ENCODE measurements around the gene RBBP7. TPM values are rescaled to one million over a fixed set of nuclear protein-coding genes. Genes with fewer than 3 reads are reported as not detected.

RBBP7 gene
- total RNA-seq, 1 donor from 2014 or later, result 112 TPM

GRCh38 chrX:16804923-16805464, 65.2 kb downstream of the RBBP7 start:
- H3K27me3 Mint-ChIP-seq (ENCODE audit: unreplicated experiment), result no peaks in the 10 kb centered on the region
- no peak for TF ChIP-seq CTCF (IDR thresholded peaks at IDR 0.05; ENCODE audit: unreplicated experiment)
- no peak overlapping the region for H3K27ac Mint-ChIP-seq (ENCODE audit: unreplicated experiment)
- H3K36me3 Mint-ChIP-seq (ENCODE audit: low read depth, unreplicated experiment), result no peaks in the 10 kb centered on the region
- peaks cover 5% of the 10 kb centered on the region for H3K4me1 Mint-ChIP-seq (ENCODE audit: unreplicated experiment)
- H3K4me3 Mint-ChIP-seq (ENCODE audit: unreplicated experiment), result no peak overlapping the region
- no peaks in the 10 kb centered on the region for H3K9me3 Mint-ChIP-seq (ENCODE audit: unreplicated experiment)
- DNase-seq (ENCODE audit: low spot score), result no peak

GRCh38 chrX:16797841-16798240, 72.3 kb downstream of the RBBP7 start:
- Mint-ChIP-seq H3K4me1 (ENCODE audit: unreplicated experiment) (no peaks in the 10 kb centered on the region), H3K27ac (ENCODE audit: unreplicated experiment) (no peak overlapping the region), H3K4me3 (ENCODE audit: unreplicated experiment) (no peak overlapping the region), H3K27me3 (ENCODE audit: unreplicated experiment) (no peaks in the 10 kb centered on the region), H3K9me3 (ENCODE audit: unreplicated experiment) (no peaks in the 10 kb centered on the region), H3K36me3 (ENCODE audit: low read depth, unreplicated experiment) (no peaks in the 10 kb centered on the region)
- TF ChIP-seq CTCF (IDR thresholded peaks at IDR 0.05; ENCODE audit: unreplicated experiment), result no peak
- DNase-seq (ENCODE audit: low spot score), result no peak

GRCh38 chrX:16797358-16797757, 72.8 kb downstream of the RBBP7 start:
- TF ChIP-seq CTCF (IDR thresholded peaks at IDR 0.05; ENCODE audit: unreplicated experiment), result no peak
- no peaks in the 10 kb centered on the region for H3K9me3 Mint-ChIP-seq (ENCODE audit: unreplicated experiment)
- no peaks in the 10 kb centered on the region for H3K36me3 Mint-ChIP-seq (ENCODE audit: low read depth, unreplicated experiment)

GRCh38 chrX:16796298-16796697, 73.9 kb downstream of the RBBP7 start:
- no peaks in the 10 kb centered on the region for H3K36me3 Mint-ChIP-seq (ENCODE audit: low read depth, unreplicated experiment)
- no peaks in the 10 kb centered on the region for H3K9me3 Mint-ChIP-seq (ENCODE audit: unreplicated experiment)
- no peak overlapping the region for H3K4me3 Mint-ChIP-seq (ENCODE audit: unreplicated experiment)
- TF ChIP-seq CTCF (IDR thresholded peaks at IDR 0.05; ENCODE audit: unreplicated experiment), result no peak
- DNase-seq (ENCODE audit: low spot score), result no peak
- no peaks in the 10 kb centered on the region for H3K4me1 Mint-ChIP-seq (ENCODE audit: unreplicated experiment)
- no peaks in the 10 kb centered on the region for H3K27me3 Mint-ChIP-seq (ENCODE audit: unreplicated experiment)
- H3K27ac Mint-ChIP-seq (ENCODE audit: unreplicated experiment), result no peak overlapping the region

More at GRCh38 chrX:16797358-16797757, 72.8 kb downstream of the RBBP7 start:
- Mint-ChIP-seq H3K4me3 (ENCODE audit: unreplicated experiment) (no peak overlapping the region), H3K4me1 (ENCODE audit: unreplicated experiment) (no peaks in the 10 kb centered on the region), H3K27ac (ENCODE audit: unreplicated experiment) (no peak overlapping the region), H3K27me3 (ENCODE audit: unreplicated experiment) (no peaks in the 10 kb centered on the region)
- no peak for DNase-seq (ENCODE audit: low spot score)

Other genes starting within 250 kb of the RBBP7 start
- not detected for gene S100G, start 220.2 kb downstream of the RBBP7 start, total RNA-seq (ENCODE audit: unreplicated experiment)
- 29.5 TPM for gene CTPS2, start 157.7 kb downstream of the RBBP7 start, total RNA-seq (ENCODE audit: unreplicated experiment)
- gene SYAP1, start 150.8 kb downstream of the RBBP7 start, total RNA-seq (ENCODE audit: unreplicated experiment), result 18.8 TPM
- gene TXLNG, start 83.9 kb downstream of the RBBP7 start, total RNA-seq (ENCODE audit: unreplicated experiment), result 6.6 TPM
- 10.6 TPM for gene REPS2, start 76.3 kb upstream of the RBBP7 start, total RNA-seq (ENCODE audit: unreplicated experiment)

All from endothelial cell (in vitro differentiated cells).